ENCODE data around the gene SYT8.

Gene SYT8

GRCh38 chr11:1817511-1817910 is 17.3 kb upstream of the SYT8 start:
- DNase-seq, result no peak

- no peak for DNase-seq
Measured at GRCh38 chr11:1819074-1819473, 15.7 kb upstream of the SYT8 start.

- DNase-seq, result no peak
Measured at GRCh38 chr11:1820463-1821325, 14.1 kb upstream of the SYT8 start.

- no peak for DNase-seq
Measured at GRCh38 chr11:1821562-1821961, 13.2 kb upstream of the SYT8 start.

- no peak for DNase-seq
Measured at GRCh38 chr11:1822648-1823375, 12.0 kb upstream of the SYT8 start.

- DNase-seq, result no peak
Measured at GRCh38 chr11:1823376-1824220, 11.2 kb upstream of the SYT8 start.

GRCh38 chr11:1824221-1825038 is 10.4 kb upstream of the SYT8 start:
- no peak for DNase-seq

DNA sequence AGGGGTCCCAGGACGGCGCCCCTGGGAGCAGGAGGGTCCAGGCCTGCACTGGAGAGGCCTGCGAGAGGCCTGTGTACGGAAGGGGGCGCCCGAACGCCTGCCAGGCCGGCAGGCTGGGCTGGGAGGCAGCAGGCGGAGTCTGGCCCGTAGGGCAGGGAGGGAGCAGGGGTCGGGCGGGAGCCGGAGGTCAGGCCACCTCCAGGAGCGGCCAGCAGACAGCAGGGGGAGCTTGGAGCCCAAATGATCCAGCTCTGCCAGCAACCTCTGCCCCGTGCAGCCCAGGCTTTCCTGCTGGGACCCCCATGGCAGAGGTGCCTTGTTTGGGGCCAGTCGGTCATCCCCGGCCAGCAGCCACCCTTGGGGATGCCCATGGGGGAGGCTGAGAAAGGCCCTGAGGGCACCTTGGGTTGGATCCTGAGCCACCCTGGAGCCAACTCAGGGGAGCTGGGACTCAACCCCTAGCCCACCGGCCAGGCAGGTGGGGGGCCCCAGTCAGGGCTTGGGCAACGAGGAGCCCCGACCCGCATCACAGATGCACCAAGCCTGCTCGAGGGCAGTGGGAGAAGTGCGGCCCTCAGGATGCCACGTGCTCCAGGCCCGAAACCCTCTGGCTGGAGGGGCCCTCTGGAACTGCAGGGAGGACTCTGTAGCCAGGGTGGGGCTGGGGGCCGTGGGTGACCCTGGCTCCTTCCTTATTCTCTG is 9.6 kb upstream of the SYT8 start:
- DNase-seq, result no peak

GRCh38 chr11:1825785-1826451 is 8.9 kb upstream of the SYT8 start:
- DNase-seq, result no peak

DNA sequence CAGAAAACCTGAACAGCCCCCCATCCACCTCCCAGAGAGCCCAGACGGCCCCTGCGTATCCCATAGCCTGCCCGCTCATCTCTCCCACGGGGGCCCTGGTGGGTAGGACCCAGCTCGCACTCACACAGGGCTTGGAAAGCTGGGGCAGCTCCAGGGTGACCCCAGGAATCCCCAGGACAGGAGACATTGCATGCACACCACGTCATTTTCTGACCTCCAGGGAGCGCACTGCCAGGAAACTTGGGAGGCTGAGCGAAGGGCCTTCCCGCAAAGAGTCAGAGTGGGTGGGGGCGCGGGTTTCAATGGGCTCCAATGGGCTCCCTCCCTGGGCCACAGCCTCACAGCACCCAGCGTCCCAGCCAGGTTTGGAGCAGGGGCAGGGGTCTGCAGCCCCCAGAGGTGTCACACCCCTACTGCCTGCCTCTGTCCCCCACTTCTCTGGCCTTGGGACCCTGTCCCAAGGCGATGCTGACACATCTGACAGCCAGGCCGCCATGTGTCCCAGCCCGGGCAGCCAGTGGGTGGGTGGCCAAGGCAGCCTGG is 8.2 kb upstream of the SYT8 start:
- no peak for DNase-seq

GRCh38 chr11:1827095-1827813 is 7.5 kb upstream of the SYT8 start:
- peak in 45 of 58 donors; percentile 18 to 80 (median 54) for DNase-seq

- no peak for DNase-seq
Measured at GRCh38 chr11:1827931-1828330, 6.9 kb upstream of the SYT8 start.

DNA sequence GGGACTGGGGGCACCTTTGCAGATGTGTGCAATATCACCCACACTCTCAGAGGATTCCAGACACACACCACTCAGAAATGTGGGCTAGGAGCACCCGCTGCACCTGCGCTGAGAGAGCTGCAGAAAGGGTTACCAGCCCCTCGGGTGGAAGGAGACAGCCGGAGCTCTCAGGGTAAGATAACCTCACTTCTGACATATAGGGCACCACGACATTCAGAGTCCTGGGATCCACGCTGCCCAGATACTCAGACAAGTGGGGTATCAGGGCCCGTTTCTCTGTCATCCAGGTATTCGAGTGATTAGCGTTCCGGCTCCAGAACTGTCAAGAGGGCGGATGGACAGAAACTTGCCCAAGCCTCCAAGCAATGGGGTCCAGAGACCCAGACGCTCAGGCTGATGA is 6.2 kb upstream of the SYT8 start:
- DNase-seq, result no peak

DNA sequence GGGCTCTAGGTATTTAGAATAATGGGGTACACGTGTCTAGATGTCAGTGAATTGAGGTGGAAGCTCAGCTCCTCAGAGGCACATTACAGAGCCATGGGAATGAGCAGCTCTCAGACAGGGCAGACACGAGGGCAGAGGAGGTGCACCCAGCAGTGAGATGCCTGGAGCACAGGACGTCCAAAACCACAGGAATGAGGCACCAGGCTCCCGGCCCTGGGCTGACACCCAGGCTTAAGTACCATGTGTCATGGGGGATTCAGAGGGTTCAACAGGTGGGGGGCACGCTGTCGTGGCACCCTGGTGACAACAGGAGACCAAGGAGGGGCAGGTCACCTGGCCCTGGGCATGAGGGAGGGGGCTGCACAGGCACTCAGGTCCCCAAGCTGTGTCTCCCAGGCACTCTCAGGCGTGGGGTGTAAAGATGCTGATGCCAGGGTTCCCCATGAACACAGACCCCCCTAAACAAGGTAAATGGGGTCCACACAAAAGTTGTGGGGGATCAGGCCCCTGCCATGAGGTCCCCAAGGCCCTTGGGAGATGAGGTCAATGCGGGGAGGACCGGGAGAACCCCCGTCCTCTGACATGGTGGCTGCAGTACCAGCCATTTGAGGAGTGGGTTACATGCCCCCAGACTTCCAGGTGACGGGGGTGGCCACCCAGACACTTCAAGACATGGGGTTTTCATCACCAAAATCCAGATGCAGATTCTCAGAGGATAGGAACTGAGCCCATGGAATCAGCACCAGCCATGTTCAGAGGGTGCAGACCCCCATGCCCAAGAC is 5.6 kb upstream of the SYT8 start:
- DNase-seq, result no peak

DNA sequence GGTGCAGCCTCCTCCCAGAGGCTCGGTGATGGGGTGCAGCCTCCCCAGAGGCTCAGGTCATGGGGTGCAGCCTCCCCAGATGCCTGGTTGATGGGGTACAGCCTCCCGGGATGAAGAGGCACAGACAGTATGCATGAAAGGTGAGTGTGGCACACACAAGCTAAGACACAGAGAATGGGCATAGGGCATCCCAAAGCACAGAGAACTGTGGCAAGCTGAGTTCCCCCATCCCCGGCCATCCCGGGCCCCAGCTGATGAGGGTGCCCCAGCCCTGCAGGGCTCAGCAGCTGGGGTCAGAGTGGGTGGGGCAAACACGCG is 4.8 kb upstream of the SYT8 start:
- no peak for DNase-seq

GRCh38 chr11:1830322-1831223 is 4.2 kb upstream of the SYT8 start:
- no peak for DNase-seq

All from anterior cingulate cortex (tissue), 58 donors.